ENCODE data around the gene BCAT1. TPM values are rescaled to one million over a fixed set of nuclear protein-coding genes. Genes with fewer than 3 reads are reported as not detected.

The BCAT1 gene
- total and polyA plus RNA-seq, 2 donors (not counting 3 experiments of a cell fraction or from before 2014, with no cell fraction given), result 21.6 to 267 TPM

DNA sequence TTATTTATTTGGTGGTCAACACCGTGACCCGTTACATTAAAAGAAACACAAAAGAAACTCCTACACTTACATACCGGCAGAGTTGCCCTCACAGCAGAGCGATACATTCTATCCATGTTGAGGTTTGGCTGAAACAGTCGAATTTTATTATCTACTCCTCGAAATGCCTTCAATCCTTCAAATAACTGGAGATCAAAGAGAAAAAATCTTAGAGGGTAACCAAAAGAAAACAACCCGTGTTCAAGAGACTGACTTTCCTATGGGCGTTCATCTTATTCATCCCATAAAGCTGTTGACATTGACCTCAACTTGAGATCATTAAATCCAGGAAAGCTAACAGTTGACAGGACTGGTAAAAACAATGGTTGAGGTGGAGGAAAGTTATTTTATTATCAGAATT lies 67.7 kb downstream of the BCAT1 start:
- no peak for FAIRE-seq
- no peak for TF ChIP-seq POLR2A (IDR thresholded peaks at IDR 0.05; ENCODE audit: low read depth, low read length)
- H4K20me1 ChIP-seq (replicated peaks; ENCODE audit: control insufficient read depth, extremely low read depth, insufficient read depth, low read length), result peaks cover 2% of the 10 kb centered on the region
- no peak overlapping the region for H3K4me2 ChIP-seq (ENCODE audit: insufficient read depth, low read length)
- DNase-seq (ENCODE audit: low read depth, low spot score), result no peak
- POLR2A ChIA-PET, result no interaction called here
- no peak overlapping the region for H2AFZ ChIP-seq (ENCODE audit: low read depth, low read length)
- BruUV-seq (replicated peaks), result no TSS peak
- H3K27ac ChIP-seq (ENCODE audit: insufficient read depth, low read depth, low read length), result no peak overlapping the region
- CTCF ChIA-PET, result interaction anchor here (1.1 kb wide), 1 partner anchor 16 kb away, joined by 3 read pairs; no protein-coding TSS in a partner anchor
- no peaks in the 10 kb centered on the region for H3K9me3 ChIP-seq (replicated peaks; ENCODE audit: control insufficient read depth, insufficient read depth, low read length)
- H3K4me3 ChIP-seq (replicated peaks in 1 of 3; ENCODE audit: insufficient read depth in 1 of 3, low read depth in 1 of 3, low read length in 3 of 3), result no peak overlapping the region
- intact Hi-C loops (cut with micrococcal nuclease) (no loop called here), dilution Hi-C loops (cut with MboI; ENCODE audit: extremely low pct_ligation_motif_present, low sequenced_read_pairs) (no loop called here)
- H3K79me2 ChIP-seq (ENCODE audit: control insufficient read depth, insufficient read depth, low read length), result peaks cover 43% of the 10 kb centered on the region
- no peak overlapping the region for H3K9ac ChIP-seq (replicated peaks; ENCODE audit: extremely low read depth, insufficient read depth, low read length)
- no peaks in the 10 kb centered on the region for H3K27me3 ChIP-seq (ENCODE audit: control insufficient read depth in 2 of 2, insufficient read depth in 2 of 2, low read length in 2 of 2)
- H3K4me1 ChIP-seq (ENCODE audit: control insufficient read depth, extremely low read depth, insufficient read depth, low read length), result no peaks in the 10 kb centered on the region
- H3K36me3 ChIP-seq (ENCODE audit: control insufficient read depth in 2 of 2, extremely low read depth in 1 of 2, insufficient read depth in 2 of 2, low read length in 2 of 2), result peaks cover 7 to 13% of the 10 kb centered on the region in 2 experiments
- no peaks in the 10 kb centered on the region for H3K9me1 ChIP-seq (replicated peaks; ENCODE audit: control insufficient read depth, extremely low read depth, insufficient read depth, low read length)

DNA sequence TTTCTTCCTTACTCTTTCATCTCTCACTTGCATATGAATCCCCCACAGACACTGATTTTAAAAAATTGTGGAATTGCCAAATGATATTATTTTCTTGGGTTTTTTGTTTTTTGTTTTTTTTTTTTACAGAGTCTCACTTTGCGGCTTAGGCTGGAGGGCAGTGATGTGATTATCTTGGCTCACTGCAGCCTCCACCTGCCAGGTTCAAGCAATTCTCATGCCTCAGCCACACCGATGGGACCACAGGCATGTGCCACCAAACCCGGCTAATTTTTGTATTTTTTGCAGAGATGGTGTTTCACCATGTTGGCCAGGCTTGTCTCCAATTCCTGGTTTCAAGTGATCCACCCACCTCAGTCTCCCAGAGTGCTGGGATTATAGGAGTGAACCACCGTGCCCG lies 68.2 kb downstream of the BCAT1 start:
- peaks cover 2% of the 10 kb centered on the region for H4K20me1 ChIP-seq (replicated peaks; ENCODE audit: control insufficient read depth, extremely low read depth, insufficient read depth, low read length)
- no peak overlapping the region for H3K4me2 ChIP-seq (ENCODE audit: insufficient read depth, low read length)
- H3K9me3 ChIP-seq (replicated peaks; ENCODE audit: control insufficient read depth, insufficient read depth, low read length), result no peaks in the 10 kb centered on the region
- peaks cover 7 to 13% of the 10 kb centered on the region in 2 experiments for H3K36me3 ChIP-seq (ENCODE audit: control insufficient read depth in 2 of 2, extremely low read depth in 1 of 2, insufficient read depth in 2 of 2, low read length in 2 of 2)
- no peak overlapping the region for H3K27ac ChIP-seq (ENCODE audit: insufficient read depth, low read depth, low read length)
- intact Hi-C loops (cut with micrococcal nuclease), result no loop called here
- ChIA-PET CTCF (no interaction called here), POLR2A (no interaction called here)
- dilution Hi-C loops (cut with MboI; ENCODE audit: extremely low pct_ligation_motif_present, low sequenced_read_pairs), result no loop called here
- H3K9me1 ChIP-seq (replicated peaks; ENCODE audit: control insufficient read depth, extremely low read depth, insufficient read depth, low read length), result no peaks in the 10 kb centered on the region
- no peak overlapping the region for H3K4me3 ChIP-seq (replicated peaks in 1 of 3; ENCODE audit: insufficient read depth in 1 of 3, low read depth in 1 of 3, low read length in 3 of 3)
- no peak for DNase-seq (ENCODE audit: low read depth, low spot score)
- H2AFZ ChIP-seq (ENCODE audit: low read depth, low read length), result no peak overlapping the region
- no peaks in the 10 kb centered on the region for H3K4me1 ChIP-seq (ENCODE audit: control insufficient read depth, extremely low read depth, insufficient read depth, low read length)
- no peak for FAIRE-seq
- TF ChIP-seq EZH2 (IDR thresholded peaks at IDR 0.05; ENCODE audit: borderline replicate concordance, low read depth, low read length, severe bottlenecking) (no peak), POLR2A (IDR thresholded peaks at IDR 0.05; ENCODE audit: low read depth, low read length) (no peak), POLR2AphosphoS5 (IDR thresholded peaks at IDR 0.05; ENCODE audit: insufficient read depth, low read depth, low read length) (no peak), MYC (IDR thresholded peaks at IDR 0.05; ENCODE audit: low read depth, low read length) (no peak), GATA2 (IDR thresholded peaks at IDR 0.05; ENCODE audit: insufficient read depth, insufficient read length, low read depth, low read length) (no peak), FOS (IDR thresholded peaks at IDR 0.05; ENCODE audit: borderline replicate concordance, insufficient read depth, low read length) (no peak), JUN (IDR thresholded peaks at IDR 0.05; ENCODE audit: borderline replicate concordance, insufficient read depth, insufficient read length, low read depth) (no peak)
- TF ChIP-seq, protein P1, sequence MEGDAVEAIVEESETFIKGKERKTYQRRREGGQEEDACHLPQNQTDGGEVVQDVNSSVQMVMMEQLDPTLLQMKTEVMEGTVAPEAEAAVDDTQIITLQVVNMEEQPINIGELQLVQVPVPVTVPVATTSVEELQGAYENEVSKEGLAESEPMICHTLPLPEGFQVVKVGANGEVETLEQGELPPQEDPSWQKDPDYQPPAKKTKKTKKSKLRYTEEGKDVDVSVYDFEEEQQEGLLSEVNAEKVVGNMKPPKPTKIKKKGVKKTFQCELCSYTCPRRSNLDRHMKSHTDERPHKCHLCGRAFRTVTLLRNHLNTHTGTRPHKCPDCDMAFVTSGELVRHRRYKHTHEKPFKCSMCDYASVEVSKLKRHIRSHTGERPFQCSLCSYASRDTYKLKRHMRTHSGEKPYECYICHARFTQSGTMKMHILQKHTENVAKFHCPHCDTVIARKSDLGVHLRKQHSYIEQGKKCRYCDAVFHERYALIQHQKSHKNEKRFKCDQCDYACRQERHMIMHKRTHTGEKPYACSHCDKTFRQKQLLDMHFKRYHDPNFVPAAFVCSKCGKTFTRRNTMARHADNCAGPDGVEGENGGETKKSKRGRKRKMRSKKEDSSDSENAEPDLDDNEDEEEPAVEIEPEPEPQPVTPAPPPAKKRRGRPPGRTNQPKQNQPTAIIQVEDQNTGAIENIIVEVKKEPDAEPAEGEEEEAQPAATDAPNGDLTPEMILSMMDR (IDR thresholded peaks at IDR 0.05; ENCODE audit: extremely low read depth in 1 of 2, insufficient read depth in 1 of 2, low read depth in 1 of 2, low read length in 2 of 2), result no peak
- TF ChIP-seq, protein P2, sequence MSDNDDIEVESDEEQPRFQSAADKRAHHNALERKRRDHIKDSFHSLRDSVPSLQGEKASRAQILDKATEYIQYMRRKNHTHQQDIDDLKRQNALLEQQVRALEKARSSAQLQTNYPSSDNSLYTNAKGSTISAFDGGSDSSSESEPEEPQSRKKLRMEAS (IDR thresholded peaks at IDR 0.05; ENCODE audit: insufficient read depth, insufficient read length), result no peak
- H3K9ac ChIP-seq (replicated peaks; ENCODE audit: extremely low read depth, insufficient read depth, low read length), result no peak overlapping the region
- no TSS peak for BruUV-seq (replicated peaks)
- H3K27me3 ChIP-seq (ENCODE audit: control insufficient read depth in 2 of 2, insufficient read depth in 2 of 2, low read length in 2 of 2), result no peaks in the 10 kb centered on the region
- peaks cover 41% of the 10 kb centered on the region for H3K79me2 ChIP-seq (ENCODE audit: control insufficient read depth, insufficient read depth, low read length)
